ENCODE data around the gene KLF9. TPM values are rescaled to one million over a fixed set of nuclear protein-coding genes. Genes with fewer than 3 reads are reported as not detected.
A peak's percentile ranks its signal among the peaks of the same experiment; 100 is the strongest.

The KLF9 gene
- total RNA-seq, 2 experiments from 2014 or later = 132 to 135 TPM

DNA sequence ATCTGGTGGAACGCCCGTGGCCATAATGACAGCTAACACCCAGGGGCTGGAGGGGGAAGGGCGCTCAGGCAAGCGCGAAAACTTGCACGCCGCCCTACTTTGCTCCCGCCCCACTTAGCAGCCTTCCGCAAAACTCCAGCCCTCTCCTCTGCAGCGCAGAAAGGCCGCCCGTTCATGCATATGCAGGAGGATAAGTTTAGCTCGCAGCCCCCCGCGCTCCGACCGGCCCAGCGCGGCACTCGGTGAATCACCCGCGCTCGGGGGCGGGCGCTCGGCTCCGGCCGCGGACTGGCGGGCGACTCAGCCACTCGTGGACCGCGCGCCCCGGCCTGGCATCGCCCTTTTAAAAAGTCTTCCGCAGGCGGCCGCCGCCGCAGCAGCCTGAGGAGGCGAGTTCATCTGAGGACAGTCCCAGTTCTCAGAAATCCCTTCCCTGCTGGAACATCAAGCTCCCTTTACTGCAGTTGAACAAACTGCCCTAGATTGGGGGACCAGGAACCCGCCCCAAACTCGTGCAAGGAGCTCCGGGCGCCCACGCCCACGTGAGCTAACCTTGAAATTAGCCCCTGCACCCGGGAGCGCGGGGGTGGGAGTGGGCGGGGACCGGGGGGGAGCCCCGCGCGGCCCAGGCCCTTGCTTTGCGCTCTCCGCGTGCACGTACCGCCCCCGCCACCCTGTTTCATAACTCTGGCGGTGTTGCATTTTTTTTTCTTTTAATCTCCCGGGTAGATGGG is 4.5 kb upstream of the KLF9 start:
- intact Hi-C loops (cut with DNase I, micrococcal nuclease) = loop anchor here (2.0 to 10.0 kb wide), 4 partner anchors 144 to 1946 kb away; partner anchors contain the start of gene ZFAND5 (in 2 of the 2)
- Mint-ChIP-seq H3K36me3 (ENCODE audit: low read depth) (peaks cover 15% of the 10 kb centered on the region), H3K27ac (peak overlapping the region; percentile 100), H3K27me3 (no peaks in the 10 kb centered on the region), H3K9me3 (no peaks in the 10 kb centered on the region), H3K4me3 (peak overlapping the region; percentile 97), H3K4me1 (ENCODE audit: low read depth) (peaks cover 60% of the 10 kb centered on the region)
- DNase-seq = peak; percentile 53 to 93 (median 78)
- H3K27me3 ChIP-seq (ENCODE audit: control insufficient read depth in 1 of 2, insufficient read depth in 2 of 2, low read length in 2 of 2) = no peaks in the 10 kb centered on the region
- POLR2A ChIA-PET = interaction anchor here (0.7 to 5.3 kb wide), 28 partner anchors 8 to 1946 kb away, joined by 3 to 76 read pairs (median 7); partner anchors contain the start of genes SMC5 and ZFAND5
- peak overlapping the region; percentile 70 for H3K4me3 ChIP-seq (ENCODE audit: low read length)
- CTCF ChIA-PET = interaction anchor here (0.6 to 2.7 kb wide), 2 partner anchors 8 to 183 kb away, joined by 3 to 5 read pairs; no protein-coding TSS in a partner anchor
- TF ChIP-seq, protein P1, sequence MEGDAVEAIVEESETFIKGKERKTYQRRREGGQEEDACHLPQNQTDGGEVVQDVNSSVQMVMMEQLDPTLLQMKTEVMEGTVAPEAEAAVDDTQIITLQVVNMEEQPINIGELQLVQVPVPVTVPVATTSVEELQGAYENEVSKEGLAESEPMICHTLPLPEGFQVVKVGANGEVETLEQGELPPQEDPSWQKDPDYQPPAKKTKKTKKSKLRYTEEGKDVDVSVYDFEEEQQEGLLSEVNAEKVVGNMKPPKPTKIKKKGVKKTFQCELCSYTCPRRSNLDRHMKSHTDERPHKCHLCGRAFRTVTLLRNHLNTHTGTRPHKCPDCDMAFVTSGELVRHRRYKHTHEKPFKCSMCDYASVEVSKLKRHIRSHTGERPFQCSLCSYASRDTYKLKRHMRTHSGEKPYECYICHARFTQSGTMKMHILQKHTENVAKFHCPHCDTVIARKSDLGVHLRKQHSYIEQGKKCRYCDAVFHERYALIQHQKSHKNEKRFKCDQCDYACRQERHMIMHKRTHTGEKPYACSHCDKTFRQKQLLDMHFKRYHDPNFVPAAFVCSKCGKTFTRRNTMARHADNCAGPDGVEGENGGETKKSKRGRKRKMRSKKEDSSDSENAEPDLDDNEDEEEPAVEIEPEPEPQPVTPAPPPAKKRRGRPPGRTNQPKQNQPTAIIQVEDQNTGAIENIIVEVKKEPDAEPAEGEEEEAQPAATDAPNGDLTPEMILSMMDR (IDR thresholded peaks at IDR 0.05) = no peak
- H3K36me3 ChIP-seq (ENCODE audit: insufficient read depth, low read length) = no peaks in the 10 kb centered on the region
- H3K4me1 ChIP-seq (ENCODE audit: insufficient read depth, low read length) = peaks cover 53% of the 10 kb centered on the region
- no peaks in the 10 kb centered on the region for H3K9me3 ChIP-seq (ENCODE audit: control insufficient read depth in 1 of 2, insufficient read depth in 1 of 2, low read length in 2 of 2)
- peak overlapping the region; percentile 94 to 98 for H3K27ac ChIP-seq (ENCODE audit: low read depth in 1 of 2, low read length in 2 of 2)
- peak; percentile 44 for ATAC-seq (ENCODE audit: poor library complexity)

DNA sequence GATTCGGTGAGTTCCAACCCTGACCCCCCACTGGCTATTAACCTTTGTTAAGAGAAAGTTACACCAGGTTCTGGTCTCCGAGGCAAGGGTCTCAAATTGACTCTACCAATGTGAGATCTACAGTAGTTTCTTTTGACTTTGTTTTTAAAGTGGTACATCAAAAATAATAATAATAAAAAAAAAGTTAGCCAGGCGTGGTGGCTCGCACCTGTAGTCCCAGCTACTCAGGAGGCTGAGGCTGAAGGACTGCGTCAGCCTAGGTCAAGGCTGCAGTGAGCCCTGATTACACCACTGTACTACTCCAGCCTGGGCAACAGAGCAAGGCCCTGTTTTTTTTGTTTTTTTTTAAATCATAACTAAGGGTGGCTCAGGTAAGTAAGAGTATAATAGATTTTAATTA is 1.0 kb upstream of the KLF9 start:
- TF ChIP-seq, protein P1 (IDR thresholded peaks at IDR 0.05) = no peak
- H3K9me3 Mint-ChIP-seq = no peaks in the 10 kb centered on the region
- no peaks in the 10 kb centered on the region for H3K27me3 Mint-ChIP-seq
- Histone ChIP-seq H3K9me3 (ENCODE audit: control insufficient read depth in 1 of 2, insufficient read depth in 1 of 2, low read length in 2 of 2) (no peaks in the 10 kb centered on the region), H3K27ac (ENCODE audit: low read depth in 1 of 2, low read length in 2 of 2) (no peak overlapping the region), H3K4me3 (ENCODE audit: low read length) (no peak overlapping the region), H3K27me3 (ENCODE audit: control insufficient read depth in 1 of 2, insufficient read depth in 2 of 2, low read length in 2 of 2) (no peaks in the 10 kb centered on the region), H3K4me1 (ENCODE audit: insufficient read depth, low read length) (peaks cover 51% of the 10 kb centered on the region), H3K36me3 (ENCODE audit: insufficient read depth, low read length) (no peaks in the 10 kb centered on the region)
- H3K4me1 Mint-ChIP-seq (ENCODE audit: low read depth) = peaks cover 56% of the 10 kb centered on the region
- POLR2A ChIA-PET = interaction anchor here (1.8 to 5.8 kb wide), 4 partner anchors 14 to 148 kb away, joined by 5 to 91 read pairs (median 14); no protein-coding TSS in a partner anchor
- H3K27ac Mint-ChIP-seq = peak overlapping the region; percentile 100
- ATAC-seq (ENCODE audit: poor library complexity) (no peak), DNase-seq (no peak)
- CTCF ChIA-PET = interaction anchor here (0.9 kb wide), 1 partner anchor 69 kb away, joined by 3 read pairs; no protein-coding TSS in a partner anchor
- H3K36me3 Mint-ChIP-seq (ENCODE audit: low read depth) = peaks cover 38% of the 10 kb centered on the region
- no peak overlapping the region for H3K4me3 Mint-ChIP-seq
- intact Hi-C loops (cut with DNase I, micrococcal nuclease) = loop anchor here (5.0 to 10.0 kb wide), 3 partner anchors 153 to 1949 kb away; partner anchors contain the start of gene ZFAND5 (in 2 of the 2)

- Mint-ChIP-seq H3K27ac (peak overlapping the region; percentile 100), H3K27me3 (no peaks in the 10 kb centered on the region), H3K4me1 (ENCODE audit: low read depth) (peaks cover 60% of the 10 kb centered on the region), H3K9me3 (no peaks in the 10 kb centered on the region), H3K4me3 (no peak overlapping the region), H3K36me3 (ENCODE audit: low read depth) (peaks cover 42% of the 10 kb centered on the region)
- Histone ChIP-seq H3K36me3 (ENCODE audit: insufficient read depth, low read length) (no peaks in the 10 kb centered on the region), H3K9me3 (ENCODE audit: control insufficient read depth in 1 of 2, insufficient read depth in 1 of 2, low read length in 2 of 2) (no peaks in the 10 kb centered on the region), H3K4me3 (ENCODE audit: low read length) (no peak overlapping the region), H3K27ac (ENCODE audit: low read depth in 1 of 2, low read length in 2 of 2) (peak overlapping the region in 1 of 2 donors; percentile 97), H3K4me1 (ENCODE audit: insufficient read depth, low read length) (peaks cover 52% of the 10 kb centered on the region), H3K27me3 (ENCODE audit: control insufficient read depth in 1 of 2, insufficient read depth in 2 of 2, low read length in 2 of 2) (no peaks in the 10 kb centered on the region)
- no peak for DNase-seq
- intact Hi-C loops (cut with DNase I, micrococcal nuclease) = loop anchor here (5.0 to 10.0 kb wide), 3 partner anchors 153 to 1950 kb away; partner anchors contain the start of gene ZFAND5 (in 2 of the 2)
- no peak for ATAC-seq (ENCODE audit: poor library complexity)
- TF ChIP-seq, protein P1 (IDR thresholded peaks at IDR 0.05) = no peak
- POLR2A ChIA-PET = interaction anchor here (1.4 to 5.8 kb wide), 8 partner anchors 10 to 187 kb away, joined by 4 to 91 read pairs (median 8); no protein-coding TSS in a partner anchor
- CTCF ChIA-PET = interaction anchor here (0.8 to 1.1 kb wide), 3 partner anchors 42 to 188 kb away, joined by 3 to 4 read pairs (median 3); no protein-coding TSS in a partner anchor
Observed at GRCh38 chr9:70415041-70415440, 584 bp upstream of the KLF9 start.
